Rectal smooth muscle tissue (tissue), 1 donor: ENCODE measurements around the gene COA1.

Experiments used
- H3K27ac ChIP-seq: one replicate; pipeline ENCODE4 v1.7.0; 2013; ENCODE audit warnings: low read depth, low read length, inconsistent platforms
- H3K27me3 ChIP-seq: one replicate; pipeline ENCODE4 v1.7.0; 2013; ENCODE audit warnings: low read length; ENCODE audit not compliant: control insufficient read depth, insufficient read depth
- H3K36me3 ChIP-seq: one replicate; pipeline ENCODE4 v1.7.0; 2013; ENCODE audit warnings: low read length; ENCODE audit not compliant: control insufficient read depth, insufficient read depth
- H3K4me1 ChIP-seq: one replicate; pipeline ENCODE4 v1.7.0; 2013; ENCODE audit warnings: low read length; ENCODE audit not compliant: control insufficient read depth, insufficient read depth
- H3K4me3 ChIP-seq: one replicate; pipeline ENCODE4 v1.7.0; 2013; ENCODE audit warnings: low read length
- H3K9ac ChIP-seq: one replicate; pipeline ENCODE4 v1.7.0; 2013; ENCODE audit warnings: low read length

COA1 gene

DNA sequence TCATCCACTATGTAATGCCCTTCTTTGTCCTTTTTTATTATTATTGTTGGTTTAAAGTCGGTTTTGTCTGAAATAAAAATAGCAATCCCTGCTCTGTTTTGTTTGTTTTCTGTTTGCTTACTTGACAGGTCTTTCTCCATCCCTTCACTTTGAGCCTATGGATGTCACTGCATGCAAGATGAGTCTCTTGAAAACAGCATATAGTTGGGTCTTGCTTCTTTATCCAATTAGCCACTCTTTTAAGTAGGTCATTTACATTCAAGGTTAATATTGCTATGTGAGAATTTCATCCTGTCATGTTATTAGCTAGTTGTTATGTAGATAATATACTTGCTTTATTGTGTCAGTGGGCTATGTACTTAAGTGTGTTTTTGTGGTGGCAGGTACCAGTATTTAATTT, 25.8 kb downstream of the COA1 start:
- H3K27ac ChIP-seq, result no peak overlapping the region
- peaks cover 3% of the 10 kb centered on the region for H3K4me1 ChIP-seq
- H3K36me3 ChIP-seq, result peaks cover 4% of the 10 kb centered on the region
- no peaks in the 10 kb centered on the region for H3K27me3 ChIP-seq
- H3K9ac ChIP-seq, result no peak overlapping the region
- H3K4me3 ChIP-seq, result no peak overlapping the region

DNA sequence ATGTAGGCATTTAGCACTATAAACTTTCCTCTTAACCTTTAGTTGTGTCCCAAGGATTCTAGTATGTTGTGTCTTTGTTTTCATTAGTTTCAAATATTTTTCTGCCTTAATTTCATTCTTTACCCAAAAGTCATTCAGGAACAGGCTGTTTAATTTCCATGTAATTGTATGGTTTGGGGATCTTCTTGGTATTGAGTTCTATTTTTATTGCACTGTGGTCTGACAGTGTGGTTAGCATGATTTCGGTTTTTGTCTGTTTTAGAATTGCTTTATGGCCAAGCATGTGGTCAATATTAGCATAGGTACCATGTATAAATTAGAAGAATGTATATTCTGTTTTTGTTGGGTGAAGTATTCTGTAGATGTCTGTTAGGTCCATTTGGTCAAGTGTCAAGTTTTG, 26.3 kb downstream of the COA1 start:
- no peak overlapping the region for H3K4me3 ChIP-seq
- H3K27me3 ChIP-seq, result no peaks in the 10 kb centered on the region
- no peak overlapping the region for H3K27ac ChIP-seq
- H3K36me3 ChIP-seq, result peaks cover 4% of the 10 kb centered on the region
- H3K9ac ChIP-seq, result no peak overlapping the region
- peaks cover 3% of the 10 kb centered on the region for H3K4me1 ChIP-seq

DNA sequence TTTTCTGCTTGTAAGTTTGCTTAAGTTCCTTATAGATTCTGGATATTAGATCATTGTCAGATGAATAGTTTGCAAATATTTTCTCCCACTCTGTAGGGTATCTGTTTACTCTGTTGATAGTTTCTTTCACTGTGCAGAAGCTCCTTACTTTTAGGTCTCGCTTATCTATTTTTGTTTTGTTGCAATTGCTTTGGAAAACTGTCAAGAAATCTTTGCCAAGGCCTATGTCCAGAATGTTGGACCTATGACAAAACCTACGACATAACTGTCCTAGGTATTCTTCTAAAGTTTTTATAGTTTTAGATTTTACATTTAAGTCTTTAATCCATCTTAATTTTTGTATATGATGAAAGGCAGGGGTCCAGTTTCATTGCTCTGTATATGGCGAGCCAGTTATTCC, 27.4 kb downstream of the COA1 start:
- H3K9ac ChIP-seq, result no peak overlapping the region
- no peak overlapping the region for H3K27ac ChIP-seq

DNA sequence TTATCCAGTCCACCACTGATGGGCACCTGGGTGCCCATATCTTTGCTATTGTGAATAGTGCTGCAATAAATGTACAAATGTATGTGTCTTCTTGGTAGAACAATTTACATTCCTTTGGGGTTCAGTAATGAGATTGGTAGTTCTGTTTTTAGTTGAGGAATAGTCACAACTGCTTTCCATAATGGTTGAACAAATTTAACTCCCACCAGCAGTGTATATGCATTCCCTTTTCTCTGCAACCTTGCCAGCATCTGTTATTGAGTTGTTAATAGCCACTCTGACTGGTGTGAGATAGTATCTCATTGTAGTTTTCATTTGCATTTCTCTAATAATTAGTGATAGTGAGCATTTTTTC, 27.8 kb downstream of the COA1 start:
- Histone ChIP-seq H3K36me3 (peaks cover 4% of the 10 kb centered on the region), H3K4me1 (peaks cover 3% of the 10 kb centered on the region), H3K4me3 (no peak overlapping the region), H3K27me3 (no peaks in the 10 kb centered on the region), H3K27ac (no peak overlapping the region), H3K9ac (no peak overlapping the region)

More for the DNA sequence above, 27.4 kb downstream of the COA1 start:
- peaks cover 4% of the 10 kb centered on the region for H3K36me3 ChIP-seq
- H3K27me3 ChIP-seq, result no peaks in the 10 kb centered on the region
- H3K4me3 ChIP-seq, result no peak overlapping the region
- peaks cover 3% of the 10 kb centered on the region for H3K4me1 ChIP-seq

DNA sequence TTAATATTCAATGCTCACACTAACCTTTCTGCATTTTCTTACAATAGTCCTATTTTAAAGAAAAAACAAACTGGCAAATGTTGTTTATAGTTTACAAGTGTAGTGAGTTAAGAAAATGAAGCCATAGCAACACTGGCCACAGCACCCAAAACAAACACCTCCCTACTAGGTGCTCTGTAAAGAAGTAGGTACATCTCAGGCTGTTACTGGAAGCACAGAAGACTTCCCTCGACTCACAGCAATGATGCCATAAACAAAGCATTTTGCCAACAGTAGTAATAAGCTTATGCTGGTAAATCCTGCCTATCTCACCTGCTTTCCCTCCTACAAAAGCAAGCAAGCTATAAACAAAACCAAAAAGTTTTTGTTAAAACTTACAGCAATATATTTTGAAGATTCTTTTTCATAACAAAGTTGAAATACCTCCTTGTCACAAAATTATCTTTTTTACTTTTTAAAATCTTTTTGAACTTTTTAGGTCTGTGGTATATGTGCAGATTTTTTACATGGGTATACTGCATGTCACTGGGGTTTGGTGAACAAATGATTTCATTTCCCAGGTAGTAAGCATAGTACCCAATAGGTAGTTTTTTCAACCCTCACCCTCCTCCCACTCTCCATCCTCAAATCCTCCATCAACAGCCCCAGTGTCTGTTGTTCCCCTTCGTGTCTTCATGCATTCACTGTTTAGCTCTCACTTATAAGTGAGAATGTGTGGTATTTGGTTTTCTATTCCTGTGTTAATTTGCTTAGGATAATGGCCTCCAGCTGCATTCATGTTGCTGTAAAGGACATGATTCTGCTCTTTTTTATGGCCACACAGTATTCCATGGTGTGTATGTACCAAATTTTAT, 28.4 kb downstream of the COA1 start:
- H3K27ac ChIP-seq, result no peak overlapping the region
- no peak overlapping the region for H3K9ac ChIP-seq
- no peaks in the 10 kb centered on the region for H3K27me3 ChIP-seq
- no peak overlapping the region for H3K4me3 ChIP-seq
- peaks cover 3% of the 10 kb centered on the region for H3K4me1 ChIP-seq
- peaks cover 4% of the 10 kb centered on the region for H3K36me3 ChIP-seq

DNA sequence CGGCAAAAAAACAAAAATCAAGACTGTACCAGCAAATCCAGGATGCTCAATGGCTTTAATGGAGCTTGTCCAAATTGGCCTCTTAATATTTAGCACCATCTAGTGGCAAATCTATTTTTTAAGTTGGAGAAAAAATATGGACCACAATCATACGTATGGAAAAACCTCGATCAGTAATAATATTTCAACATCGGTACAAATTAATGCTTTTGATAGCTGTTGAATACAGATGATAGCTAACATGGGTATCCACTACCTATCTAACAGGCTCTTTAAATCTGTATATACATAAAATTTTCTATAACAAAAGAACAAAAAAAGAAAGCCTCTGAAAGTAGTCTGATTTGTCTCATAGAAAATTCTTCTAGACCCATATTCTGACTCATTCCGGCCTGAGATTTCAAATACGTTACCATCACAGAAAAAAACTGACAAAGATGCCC, 29.2 kb downstream of the COA1 start:
- Histone ChIP-seq H3K9ac (no peak overlapping the region), H3K4me3 (no peak overlapping the region), H3K4me1 (peaks cover 3% of the 10 kb centered on the region), H3K36me3 (no peaks in the 10 kb centered on the region), H3K27ac (no peak overlapping the region), H3K27me3 (no peaks in the 10 kb centered on the region)

DNA sequence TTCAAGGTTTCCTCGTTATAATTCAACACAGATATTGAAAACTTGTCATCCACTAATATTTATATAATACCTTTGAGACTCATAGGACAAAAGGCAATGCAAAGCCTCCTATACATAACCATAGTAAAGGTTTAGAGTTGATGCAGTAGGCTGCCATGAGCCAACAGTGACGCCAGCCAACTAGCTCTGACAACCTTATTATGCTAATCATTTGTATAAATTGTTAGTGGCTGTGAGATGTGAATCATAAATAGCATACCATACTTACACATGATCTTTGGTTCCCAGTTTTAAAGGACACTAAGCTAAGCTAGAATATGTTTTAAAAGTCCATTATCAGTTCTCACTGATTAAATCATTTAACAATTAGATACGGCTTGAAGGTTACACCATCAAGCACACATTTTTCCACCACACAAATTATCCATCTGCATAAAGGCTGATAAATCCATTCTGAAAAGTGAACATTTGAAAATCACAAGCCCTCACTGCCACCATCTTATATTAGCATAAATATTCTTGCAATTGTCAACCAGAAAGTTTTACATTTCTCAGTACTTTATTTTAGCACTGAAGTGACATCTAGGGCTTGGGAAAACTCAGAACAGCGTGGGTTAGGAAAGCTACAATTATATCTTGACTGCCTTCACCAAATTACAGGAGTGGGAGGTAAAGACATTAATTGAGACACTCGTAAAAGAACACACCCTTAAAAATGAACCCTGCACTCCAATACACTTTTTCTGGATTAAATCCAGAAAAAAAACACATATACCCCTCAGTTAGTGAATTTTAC, 30.7 kb downstream of the COA1 start:
- Histone ChIP-seq H3K27me3 (no peaks in the 10 kb centered on the region), H3K4me1 (peaks cover 3% of the 10 kb centered on the region), H3K36me3 (no peaks in the 10 kb centered on the region), H3K4me3 (no peak overlapping the region), H3K27ac (no peak overlapping the region), H3K9ac (no peak overlapping the region)

DNA sequence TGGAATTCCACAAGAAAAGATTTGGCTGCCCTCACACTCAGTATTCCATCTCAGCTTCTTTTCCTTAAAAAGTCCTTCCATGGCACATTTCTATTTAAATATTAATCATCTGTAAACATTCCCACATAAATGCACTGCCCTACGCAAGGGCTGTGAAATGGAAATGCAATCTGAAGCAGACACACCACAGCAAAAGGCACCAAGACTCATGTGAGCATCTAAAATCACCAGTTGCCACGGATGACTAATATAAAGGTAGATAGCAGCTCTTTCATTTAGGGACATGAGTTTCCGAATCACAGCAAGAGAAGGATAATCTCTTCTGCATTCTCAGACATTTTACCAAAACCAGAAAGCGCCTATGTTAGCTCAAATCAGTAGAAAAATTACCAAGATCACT, 31.6 kb downstream of the COA1 start:
- H3K36me3 ChIP-seq, result no peaks in the 10 kb centered on the region
- no peak overlapping the region for H3K9ac ChIP-seq
- H3K27ac ChIP-seq, result no peak overlapping the region
- H3K4me3 ChIP-seq, result no peak overlapping the region
- peaks cover 3% of the 10 kb centered on the region for H3K4me1 ChIP-seq
- H3K27me3 ChIP-seq, result no peaks in the 10 kb centered on the region

DNA sequence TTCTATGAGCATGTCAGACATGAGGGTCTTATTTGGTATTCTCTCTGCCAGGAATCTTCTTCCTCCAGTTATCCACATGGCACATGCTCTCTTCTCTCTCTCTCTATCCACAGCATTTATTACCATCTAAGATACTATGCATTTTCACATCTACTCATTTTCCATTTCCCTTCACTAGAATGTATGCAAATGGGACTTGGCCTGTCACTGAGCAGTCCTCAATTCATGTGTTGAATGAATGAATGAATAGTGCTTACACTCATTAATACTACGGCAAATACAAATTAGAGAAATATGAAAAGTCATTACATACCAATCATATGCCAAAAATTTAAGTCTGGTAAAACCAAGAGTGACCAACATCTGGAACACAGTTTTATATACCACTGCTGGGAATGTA, 34.0 kb downstream of the COA1 start:
- Histone ChIP-seq H3K27ac (no peak overlapping the region), H3K27me3 (no peaks in the 10 kb centered on the region), H3K9ac (no peak overlapping the region), H3K36me3 (no peaks in the 10 kb centered on the region), H3K4me1 (no peaks in the 10 kb centered on the region), H3K4me3 (no peak overlapping the region)

DNA sequence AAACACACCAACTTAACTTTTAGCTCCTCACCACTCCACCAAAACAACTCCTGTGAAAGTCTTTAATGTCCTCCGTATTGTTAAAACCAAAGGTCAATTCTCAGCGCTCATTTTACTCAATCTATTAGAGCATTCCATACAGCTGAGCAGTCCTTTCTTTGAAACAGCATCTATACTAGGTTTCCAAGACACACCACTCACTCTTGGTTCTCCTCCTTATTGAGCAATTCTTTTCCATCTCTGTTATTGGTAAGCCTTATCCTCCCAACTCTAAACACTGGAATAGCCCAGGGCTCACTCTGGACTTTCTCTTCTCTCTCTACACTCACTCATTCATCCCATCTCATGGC, 34.9 kb downstream of the COA1 start:
- no peaks in the 10 kb centered on the region for H3K36me3 ChIP-seq
- no peaks in the 10 kb centered on the region for H3K4me1 ChIP-seq
- H3K27ac ChIP-seq, result no peak overlapping the region
- H3K9ac ChIP-seq, result no peak overlapping the region
- no peaks in the 10 kb centered on the region for H3K27me3 ChIP-seq
- no peak overlapping the region for H3K4me3 ChIP-seq

DNA sequence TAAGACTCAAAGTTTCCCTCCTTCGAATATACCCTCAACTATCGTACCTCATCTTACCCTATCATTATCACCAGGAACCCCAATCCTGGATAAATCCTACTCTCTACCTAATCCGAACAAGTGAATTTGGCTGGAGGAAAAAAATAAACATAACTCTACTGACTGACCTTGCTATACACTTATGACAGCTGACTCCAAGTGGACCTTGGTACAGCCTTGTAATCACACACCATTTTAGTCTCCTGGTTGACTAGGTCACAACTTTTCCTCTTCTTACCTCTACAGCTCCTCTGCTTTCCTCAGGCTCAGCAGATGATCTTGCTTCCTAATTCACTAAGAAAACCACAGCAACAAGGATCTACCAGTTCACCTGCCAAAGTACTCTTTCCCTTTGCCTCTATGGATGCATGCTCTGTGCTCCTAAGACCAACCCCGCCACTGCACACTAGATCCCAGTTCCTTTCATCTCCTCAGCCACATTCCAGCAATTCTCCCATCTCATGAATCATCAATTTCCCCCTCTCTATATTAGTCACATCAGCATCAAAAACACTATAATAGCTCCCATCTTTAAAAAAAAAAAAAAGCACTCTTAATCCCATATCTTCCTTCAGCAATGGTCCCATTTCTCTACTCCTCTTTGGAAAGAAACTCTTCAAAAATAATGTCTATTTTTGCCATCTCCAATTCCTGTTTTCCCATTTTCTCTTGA, 35.5 kb downstream of the COA1 start:
- H3K9ac ChIP-seq, result no peak overlapping the region
- no peaks in the 10 kb centered on the region for H3K27me3 ChIP-seq
- no peaks in the 10 kb centered on the region for H3K36me3 ChIP-seq
- H3K27ac ChIP-seq, result no peak overlapping the region
- H3K4me1 ChIP-seq, result no peaks in the 10 kb centered on the region
- no peak overlapping the region for H3K4me3 ChIP-seq

DNA sequence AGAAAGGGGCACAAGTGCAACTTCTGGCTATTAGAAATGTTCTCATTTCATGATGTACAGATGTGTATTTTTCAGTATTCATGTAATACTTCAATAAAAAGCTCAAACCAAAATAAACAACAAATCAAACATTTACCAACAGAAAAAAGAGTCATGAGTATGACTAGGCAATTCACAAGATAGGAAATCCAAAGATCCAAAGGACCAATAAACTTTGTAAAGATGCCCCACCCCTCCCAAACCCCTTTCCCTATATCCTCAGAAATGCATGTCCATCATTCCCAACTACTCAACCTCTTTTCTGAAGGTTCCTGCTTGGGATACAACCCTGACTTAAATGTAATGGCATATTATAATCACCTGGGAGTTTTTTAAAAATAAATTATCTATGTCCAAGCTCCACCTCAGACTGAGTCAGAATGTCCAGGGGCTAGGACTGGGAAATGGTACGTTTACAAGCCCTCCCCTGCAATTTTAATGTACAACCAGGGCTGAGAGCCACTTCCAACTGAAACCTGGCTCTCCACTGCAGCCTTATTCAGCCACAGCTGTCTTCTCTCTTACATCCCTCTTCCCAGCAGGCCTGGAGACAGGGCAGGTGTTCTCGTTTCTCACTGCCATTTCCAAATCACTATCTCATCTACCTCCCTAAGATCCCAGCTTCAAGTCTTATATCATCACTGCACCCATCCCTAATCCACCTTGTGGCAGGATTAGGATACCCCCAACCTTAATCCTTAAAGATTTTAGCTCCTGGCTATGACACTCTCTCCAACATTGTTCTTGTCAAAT, 36.5 kb downstream of the COA1 start:
- no peaks in the 10 kb centered on the region for H3K4me1 ChIP-seq
- H3K36me3 ChIP-seq, result no peaks in the 10 kb centered on the region
- H3K4me3 ChIP-seq, result no peak overlapping the region
- no peak overlapping the region for H3K27ac ChIP-seq
- H3K9ac ChIP-seq, result no peak overlapping the region
- no peaks in the 10 kb centered on the region for H3K27me3 ChIP-seq
